Stimulated activated CD4-positive, alpha-beta T cell treated with anti-CD3 and anti-CD28 coated beads, Interleukin-15, amount 100 ng/mL, for 48 hours (primary cell): Measurements from ENCODE around the gene ZSCAN5B.
"Not testable (repeated sequence)": the region's sequence is repeated elsewhere in the genome, so short reads cannot be mapped to it uniquely, and the experiment has no call there.

Experiments
- DNase-seq, 2 donors: peaks; one replicate each; pipeline ENCODE4 v3.0.0-alpha.2; 2020; ENCODE audit warnings: low read depth in 2 of 2

ZSCAN5B gene

DNA sequence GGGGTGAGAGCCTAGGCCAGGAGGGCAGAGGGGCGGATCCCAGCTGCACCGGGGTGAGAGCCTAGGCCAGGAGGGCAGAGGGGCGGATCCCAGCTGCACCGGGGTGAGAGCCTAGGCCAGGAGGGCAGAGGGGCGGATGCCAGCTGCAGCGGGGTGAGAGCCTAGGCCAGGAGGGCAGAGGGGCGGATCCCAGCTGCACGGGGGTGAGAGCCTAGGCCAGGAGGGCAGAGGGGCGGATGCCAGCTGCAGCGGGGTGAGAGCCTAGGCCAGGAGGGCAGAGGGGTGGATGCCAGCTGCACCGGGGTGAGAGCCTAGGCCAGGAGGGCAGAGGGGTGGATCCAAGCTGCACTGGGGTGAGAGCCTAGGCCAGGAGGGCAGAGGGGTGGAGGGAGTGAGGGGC lies 21.3 kb downstream of the ZSCAN5B start:
- DNase-seq, result not testable (repeated sequence)

DNA sequence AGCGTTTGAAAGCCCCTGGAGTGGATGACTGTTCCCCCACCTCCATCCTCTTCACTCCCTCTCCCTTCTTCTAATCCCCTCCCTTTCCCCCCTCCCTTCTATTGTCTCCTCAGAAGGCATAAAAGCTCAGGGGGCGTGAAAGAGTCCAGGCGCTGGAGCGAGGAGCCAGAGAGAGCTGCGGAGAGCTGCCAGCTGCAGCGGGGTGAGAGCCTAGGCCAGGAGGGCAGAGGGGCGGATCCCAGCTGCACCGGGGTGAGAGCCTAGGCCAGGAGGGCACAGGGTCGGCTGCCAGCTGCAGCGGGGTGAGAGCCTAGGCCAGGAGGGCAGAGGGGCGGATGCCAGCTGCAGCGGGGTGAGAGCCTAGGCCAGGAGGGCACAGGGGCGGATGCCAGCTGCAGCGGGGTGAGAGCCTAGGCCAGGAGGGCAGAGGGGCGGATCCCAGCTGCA lies 21.7 kb downstream of the ZSCAN5B start, which contains the start of gene GALP:
Gene GALP, plus strand, starts transcription at position 148 of the 447 bp plus-strand sequence. CDS start 1,101 bp downstream, outside the sequence.
- not testable (repeated sequence) for DNase-seq

DNA sequence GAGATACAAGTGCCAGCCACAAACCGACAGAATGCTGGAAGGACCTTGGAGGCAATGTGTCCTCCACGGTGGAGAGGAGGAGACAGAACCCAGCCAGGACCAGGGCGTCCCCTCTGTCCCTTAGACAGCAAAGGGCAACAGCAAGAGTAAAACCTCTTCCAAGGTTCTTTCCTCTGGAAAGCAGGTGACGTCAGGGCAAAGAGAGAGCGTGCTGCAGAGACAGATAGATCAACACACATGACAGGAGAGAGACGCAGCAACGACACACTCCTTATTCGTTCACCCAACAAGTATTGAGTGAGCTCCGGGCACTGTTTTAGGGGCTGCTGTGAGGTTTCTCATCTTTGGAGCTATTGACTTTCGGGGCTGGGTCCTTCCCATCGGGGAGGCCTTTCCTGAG lies 23.0 kb downstream of the ZSCAN5B start:
- DNase-seq, result no peak

DNA sequence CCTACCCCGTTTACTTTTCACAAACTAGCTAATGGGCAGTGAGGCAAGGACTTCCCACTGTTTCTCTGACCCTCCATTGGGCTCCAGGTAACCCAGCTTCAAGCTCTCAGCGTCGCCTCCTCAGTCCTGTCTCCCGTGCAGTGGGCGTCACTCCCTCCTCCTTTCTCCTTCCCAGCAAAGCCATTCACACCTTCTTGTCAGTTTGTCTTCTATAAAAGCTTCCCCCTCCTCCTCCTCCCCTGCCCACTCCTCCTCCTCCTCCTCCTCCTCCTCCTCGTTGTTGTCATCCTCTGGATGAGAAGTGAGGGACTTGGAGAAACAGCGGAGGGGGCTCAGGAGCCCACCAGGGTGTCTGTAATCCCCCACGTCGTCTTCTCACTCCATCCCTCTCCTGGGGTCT lies 23.5 kb downstream of the ZSCAN5B start:
- no peak for DNase-seq

DNA sequence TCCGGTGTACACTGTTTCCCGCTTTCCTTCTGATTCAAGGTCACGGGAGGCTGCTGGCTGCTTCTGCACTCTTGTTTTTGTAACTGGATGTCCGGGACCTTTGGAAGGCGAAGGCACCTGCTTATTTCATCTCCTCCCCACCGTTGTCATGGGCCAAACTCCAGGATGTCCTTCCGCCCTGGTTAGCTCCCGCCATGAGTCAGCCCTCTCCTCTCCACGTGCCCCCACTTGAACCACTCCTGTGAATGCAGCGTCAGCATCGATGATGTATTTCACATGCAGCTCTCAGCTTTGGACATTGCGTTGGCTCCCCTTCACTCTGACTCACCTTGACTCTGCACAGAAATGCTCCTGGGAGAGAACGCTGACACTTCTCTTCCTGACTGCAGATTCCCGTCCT lies 27.3 kb downstream of the ZSCAN5B start:
- no peak for DNase-seq

DNA sequence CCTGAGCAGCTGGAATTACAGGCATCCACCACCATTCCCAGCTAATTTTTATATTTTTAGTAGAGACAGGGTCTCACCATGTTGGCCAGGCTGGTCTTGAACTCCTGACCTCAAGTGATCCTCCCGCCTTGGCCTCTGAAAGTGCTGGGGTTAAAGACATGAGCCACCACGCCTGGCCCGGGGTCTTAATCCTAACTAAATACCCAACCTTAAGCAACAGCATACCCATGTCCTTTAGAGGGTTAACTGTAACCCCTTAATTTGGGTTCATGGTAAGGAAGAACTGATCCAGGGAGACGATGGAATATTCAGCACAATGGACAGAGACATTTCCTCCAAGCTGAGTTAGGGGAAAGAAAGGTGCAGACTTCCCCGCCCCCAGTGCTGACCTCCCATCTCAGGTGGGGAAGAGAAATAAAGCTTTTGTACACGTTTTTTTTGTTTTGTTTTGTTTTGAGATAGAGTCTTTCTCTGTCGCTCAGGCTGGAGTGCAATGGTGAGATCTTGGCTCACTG lies 30.5 kb downstream of the ZSCAN5B start:
- DNase-seq, result no peak

DNA sequence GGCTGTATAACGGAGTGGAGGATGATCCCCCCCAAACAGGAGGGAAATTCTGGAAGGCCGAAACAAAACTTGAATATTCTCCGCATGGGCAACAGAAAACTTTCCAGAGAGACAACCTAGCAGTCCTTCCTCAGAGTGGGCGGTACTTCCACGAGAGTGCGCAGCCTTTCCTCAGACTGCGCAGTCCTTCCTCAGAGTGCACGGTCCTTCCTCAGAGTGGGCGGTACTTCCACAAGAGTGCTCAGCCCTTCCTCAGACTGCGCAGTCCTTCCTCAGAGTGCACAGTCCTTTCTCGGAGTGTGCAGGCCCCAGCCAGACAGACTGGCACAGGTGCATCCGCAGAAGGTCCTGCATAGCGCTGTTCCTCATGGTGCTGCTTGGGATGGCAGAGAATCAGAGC lies 34.5 kb downstream of the ZSCAN5B start:
- no peak for DNase-seq

DNA sequence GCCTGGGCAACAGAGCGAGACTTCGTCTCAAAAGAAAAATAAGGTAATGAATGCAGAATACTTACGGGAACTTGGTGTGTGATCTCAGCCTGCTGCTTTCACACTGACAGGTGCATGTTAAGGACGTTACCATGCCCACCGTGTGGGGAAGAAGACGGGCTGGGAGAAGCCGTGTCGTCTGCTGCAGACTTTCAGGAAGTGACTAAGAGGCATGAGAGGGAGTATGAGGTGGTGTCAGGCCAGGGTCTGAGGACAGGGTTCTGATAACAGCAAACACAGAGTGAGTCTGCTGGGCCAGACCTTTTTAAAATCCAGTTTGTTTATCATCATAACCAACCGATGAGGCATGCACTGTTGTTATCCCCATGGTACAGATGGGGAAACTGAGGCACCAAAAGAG lies 35.3 kb downstream of the ZSCAN5B start:
- DNase-seq, result peak in 1 of 2 donors; percentile 22

DNA sequence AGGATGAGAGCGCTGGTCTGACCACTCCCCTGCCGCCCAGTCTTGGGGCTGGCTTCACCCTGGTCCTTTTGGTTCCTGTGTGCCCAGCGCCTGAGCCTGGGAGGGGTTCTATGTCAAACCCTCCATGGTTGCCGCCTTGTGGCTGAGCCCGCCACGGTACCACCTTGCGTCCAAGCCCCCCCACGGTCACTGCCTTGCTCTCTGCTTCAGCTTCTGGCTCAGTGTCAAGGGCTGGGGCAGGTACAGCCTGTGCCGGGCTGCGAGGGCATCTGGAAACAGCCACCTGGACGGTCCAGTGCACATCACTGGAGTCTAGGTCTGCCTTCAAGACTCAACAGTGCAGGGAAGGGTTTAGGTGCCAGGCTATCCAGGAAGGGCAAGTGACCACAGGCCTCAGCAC lies 36.0 kb downstream of the ZSCAN5B start:
- DNase-seq, result no peak

DNA sequence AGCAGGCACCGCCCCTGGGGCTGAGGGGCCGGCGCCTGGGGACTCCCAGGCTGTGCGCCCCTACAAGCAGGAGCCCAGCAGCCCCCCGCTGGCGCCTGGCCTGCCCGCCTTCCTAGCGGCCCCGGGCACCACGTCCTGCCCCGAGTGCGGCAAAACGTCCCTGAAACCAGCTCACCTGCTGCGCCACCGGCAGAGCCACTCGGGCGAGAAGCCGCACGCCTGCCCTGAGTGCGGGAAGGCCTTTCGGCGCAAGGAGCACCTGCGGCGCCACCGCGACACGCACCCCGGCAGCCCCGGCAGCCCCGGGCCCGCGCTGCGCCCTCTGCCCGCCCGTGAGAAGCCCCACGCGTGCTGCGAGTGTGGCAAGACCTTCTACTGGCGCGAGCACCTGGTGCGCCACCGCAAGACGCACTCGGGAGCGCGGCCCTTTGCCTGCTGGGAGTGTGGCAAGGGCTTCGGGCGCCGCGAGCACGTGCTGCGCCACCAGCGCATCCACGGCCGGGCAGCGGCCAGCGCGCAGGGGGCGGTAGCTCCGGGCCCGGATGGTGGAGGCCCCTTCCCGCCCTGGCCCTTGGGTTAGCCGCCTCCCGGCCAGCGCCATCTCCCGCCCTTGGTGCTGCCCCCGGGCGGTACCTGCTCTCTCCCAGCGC lies 37.8 kb downstream of the ZSCAN5B start:
- DNase-seq, result no peak

DNA sequence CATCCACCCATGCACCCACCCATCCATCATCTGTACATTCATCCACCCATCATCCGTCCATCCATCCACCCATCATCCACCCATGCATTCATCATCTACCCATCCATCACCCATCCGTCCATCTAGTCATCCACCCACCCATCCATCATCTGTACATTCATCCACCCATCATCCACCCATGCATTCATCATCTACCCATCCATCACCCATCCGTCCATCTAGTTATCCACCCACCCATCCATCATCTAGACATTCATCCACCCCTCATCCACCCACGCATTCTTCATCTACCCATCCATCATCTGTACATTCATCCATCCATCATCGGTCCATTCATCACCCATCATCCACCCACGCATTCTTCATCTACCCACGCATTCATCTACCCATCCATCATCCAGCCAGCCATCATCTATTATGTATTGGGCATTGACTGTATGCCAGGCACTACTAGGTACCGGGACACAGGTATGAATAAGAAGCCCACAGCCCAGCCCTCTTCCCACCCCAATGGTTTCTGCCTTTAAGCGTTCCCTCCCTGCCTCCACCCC lies 38.5 kb downstream of the ZSCAN5B start:
- no peak for DNase-seq

DNA sequence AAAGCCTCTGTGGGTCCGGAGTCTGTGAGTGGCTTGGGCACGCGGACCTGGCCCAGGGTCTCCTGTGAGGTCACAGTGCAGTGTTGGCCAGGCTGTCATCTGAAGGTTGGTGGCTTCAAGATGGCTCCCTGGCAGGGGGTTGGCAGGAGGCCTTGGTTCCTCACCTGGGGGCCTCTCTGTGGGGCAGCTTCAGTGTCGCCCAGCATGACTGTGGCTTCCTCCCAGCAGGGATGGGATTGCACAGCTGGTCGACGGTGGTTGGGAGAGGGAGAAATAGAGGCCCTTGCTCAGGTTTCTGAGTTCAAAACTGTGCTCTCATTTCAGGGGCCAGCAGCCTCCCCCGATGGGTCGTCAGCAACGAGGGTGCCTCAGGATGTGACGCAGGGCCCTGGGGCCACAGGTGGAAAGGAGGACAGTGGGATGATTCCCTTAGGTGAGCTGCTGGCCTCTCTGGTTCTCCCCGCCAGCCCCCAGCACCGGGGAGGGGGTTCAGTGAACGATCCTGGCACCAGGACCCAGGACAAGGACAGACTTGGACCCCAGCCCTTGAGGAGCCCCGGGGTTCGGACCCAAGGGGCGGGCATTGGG lies 39.3 kb downstream of the ZSCAN5B start:
- no peak for DNase-seq

DNA sequence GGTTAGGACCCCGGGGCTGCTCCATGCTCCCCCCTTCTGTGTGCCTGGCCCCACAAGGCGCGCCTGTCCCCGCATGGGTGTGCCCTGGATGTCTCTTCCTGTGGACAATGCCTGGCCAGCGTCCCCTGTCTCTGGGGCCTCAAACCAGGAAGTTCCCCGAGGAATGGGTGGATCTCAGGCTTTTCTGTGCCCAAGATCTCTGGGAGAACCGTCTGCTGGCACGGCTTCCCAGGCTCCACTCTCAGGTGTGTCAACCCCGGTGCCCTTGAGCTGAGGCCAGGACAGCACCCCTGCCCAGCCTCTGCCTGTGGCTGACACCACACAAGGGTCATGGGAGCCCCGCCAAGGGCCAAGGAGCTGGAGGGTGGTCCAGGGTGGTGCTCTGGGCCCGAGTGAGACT lies 40.8 kb downstream of the ZSCAN5B start:
- no peak for DNase-seq

DNA sequence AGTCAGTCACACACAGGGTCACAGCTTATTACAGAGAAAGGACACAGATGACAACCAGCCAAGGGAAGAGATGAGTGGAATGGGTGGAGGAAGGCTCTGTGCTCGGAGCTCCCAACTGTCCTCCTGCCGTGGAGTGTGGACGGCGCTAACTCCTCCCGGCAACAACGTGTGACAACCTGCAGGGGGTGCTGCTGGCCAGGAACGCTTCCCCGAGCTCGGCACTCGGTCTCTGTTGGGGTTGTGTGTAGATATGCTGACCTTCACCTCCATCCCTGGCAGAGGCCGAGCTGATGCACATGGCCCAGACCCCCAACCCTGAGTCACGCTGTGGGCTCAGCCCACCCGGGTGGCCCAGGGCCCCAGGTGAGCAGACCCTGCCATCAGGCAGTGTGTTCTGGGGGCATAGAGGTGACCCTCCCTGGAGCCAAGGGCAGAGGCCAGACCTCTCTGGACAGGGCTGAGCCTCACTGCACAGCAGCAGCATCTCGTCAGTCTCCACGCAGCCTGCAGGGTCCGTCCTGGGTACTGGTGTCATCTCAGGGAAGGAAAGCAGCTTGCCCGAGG lies 42.4 kb downstream of the ZSCAN5B start:
- DNase-seq, result no peak

DNA sequence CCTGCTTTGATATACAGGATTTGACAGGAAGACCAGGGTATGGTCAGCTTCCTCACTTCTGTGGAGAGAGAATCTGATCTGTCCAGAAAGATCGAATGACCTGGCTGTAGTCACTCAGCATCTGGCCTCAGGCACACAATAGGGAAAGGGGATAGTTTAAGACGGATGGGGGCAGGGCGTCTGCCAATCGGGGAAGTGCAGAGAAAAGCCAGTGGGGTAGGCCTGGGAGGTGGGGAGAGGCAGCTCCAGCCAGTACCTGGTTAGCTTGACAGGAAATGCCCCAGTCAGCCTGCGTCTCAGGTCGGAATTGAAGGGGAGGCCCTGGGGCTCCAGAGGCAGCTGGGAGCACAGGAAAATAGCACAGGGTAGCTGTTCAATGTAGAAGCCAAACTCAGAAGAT lies 44.1 kb downstream of the ZSCAN5B start:
- no peak for DNase-seq

DNA sequence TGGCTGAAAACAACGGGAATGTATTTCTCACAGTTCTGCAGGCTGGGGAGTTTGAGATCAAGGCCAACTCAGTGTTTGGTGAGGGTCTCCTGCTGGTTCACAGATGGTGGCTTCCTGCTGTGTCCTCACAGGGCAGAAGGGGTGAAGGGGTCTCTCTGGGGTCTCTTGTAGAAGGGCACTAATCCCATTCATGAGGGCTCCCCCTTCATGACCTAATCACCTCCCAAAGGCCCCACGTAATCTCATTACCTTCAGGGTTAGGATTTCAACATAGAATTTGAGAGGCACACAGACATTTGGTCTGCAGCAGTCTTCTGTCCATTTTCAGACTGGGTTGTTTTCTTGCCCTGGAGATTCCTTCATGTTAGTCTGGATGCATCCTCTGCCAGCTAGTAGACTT lies 44.9 kb downstream of the ZSCAN5B start:
- no peak for DNase-seq

DNA sequence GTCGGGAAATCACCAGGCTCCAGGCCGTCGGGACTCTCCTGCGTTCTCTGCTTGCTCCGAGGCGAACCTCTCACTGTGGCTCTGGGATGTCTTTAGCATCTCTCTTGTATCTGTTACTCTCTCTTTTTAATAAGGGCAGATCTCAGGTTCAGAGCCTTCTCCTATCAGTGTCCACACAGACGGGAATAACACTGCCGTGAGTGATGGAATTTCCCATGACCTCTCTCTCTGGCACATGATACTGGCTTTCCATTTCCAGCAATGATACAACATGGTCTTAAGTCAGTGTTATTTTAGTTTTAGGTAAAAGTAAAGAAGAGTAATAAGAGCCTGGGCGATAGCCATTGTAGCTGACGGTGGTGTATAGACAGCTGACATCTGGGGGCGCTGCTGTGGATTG lies 47.2 kb downstream of the ZSCAN5B start:
- DNase-seq, result no peak

DNA sequence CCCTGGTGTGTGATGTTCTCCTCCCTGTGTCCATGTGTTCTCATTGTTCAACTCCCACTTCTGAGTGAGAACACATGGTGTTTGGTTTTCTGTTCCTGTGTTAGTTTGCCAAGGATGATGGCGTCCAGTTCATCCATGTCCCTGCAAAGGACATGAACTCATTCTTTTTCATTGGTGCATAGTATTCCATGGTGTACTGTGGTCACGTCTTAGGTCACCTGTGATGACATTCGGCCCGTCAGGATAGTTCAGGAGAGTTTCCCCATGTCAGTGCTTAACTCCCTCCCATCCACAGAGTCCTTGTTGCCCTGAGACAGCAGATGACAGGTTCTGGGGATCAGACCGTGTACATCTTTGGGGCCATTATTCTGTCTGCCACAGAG lies 47.9 kb downstream of the ZSCAN5B start:
- DNase-seq, result no peak

DNA sequence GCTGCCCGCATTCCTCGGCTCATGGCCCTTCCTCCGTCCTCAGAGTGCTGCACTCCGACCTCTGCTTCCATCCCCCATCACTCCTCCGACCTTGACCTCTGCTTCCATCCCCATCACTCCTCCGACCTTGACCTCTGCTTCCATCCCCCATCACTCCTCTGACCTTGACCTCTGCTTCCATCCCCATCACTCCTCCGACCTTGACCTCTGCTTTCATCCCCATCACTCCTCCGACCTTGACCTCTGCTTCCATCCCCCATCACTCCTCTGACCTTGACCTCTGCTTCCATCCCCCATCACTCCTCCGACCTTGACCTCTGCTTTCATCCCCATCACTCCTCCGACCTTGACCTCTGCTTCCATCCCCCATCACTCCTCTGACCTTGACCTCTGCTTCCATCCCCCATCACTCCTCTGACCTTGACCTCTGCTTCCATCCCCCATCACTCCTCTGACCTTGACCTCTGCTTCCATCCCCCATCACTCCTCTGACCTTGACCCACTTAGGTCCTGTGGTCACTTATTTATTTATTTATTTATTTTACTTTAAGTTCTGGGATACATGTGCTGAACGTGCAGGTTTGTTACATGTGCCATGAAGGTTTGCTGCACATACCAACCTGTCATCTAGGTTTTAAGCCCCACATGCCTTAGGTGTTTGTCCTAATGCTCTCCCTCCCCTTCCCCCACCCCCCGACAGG lies 48.5 kb downstream of the ZSCAN5B start:
- DNase-seq, result not testable (repeated sequence)

DNA sequence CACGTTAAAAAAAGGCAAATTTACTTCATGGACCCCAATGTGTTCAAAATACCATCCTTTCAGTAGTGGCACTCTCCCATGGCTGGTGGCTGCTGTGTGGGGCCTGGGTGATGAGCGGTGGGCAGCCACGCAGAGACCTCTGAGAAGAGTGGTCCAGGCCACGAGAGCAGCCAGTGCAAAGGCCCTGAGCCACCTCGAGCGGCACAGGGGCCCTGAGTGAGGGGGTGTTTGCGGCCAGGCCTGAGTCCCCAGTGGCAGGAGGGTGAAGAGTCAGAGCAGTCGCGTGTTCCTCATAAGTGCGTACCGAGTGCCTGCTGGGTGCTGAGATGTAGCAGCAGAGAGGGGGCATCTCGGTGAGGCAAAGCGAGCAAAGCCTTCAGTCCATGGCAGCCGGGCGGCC lies 49.5 kb downstream of the ZSCAN5B start:
- no peak for DNase-seq

DNA sequence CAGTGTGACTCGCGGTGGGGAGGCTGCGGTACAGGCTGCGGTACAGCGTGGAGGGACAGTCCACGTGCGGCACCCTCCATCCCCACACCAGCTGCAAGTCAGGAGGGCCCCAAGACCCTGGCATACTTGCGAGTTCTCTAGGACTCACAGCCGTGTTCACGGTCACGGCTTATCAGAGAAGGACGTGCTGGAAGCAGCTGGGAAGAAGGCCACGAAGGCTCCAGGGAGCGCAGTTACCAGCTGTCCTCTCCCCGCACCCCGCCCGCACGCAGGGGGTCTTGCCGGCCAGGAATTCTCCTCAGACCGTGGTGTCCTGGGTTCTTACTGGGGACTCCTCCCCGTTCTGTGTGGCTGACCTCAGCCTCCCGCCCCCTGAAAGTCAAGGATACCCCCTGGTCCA lies 50.3 kb downstream of the ZSCAN5B start:
- DNase-seq, result no peak

DNA sequence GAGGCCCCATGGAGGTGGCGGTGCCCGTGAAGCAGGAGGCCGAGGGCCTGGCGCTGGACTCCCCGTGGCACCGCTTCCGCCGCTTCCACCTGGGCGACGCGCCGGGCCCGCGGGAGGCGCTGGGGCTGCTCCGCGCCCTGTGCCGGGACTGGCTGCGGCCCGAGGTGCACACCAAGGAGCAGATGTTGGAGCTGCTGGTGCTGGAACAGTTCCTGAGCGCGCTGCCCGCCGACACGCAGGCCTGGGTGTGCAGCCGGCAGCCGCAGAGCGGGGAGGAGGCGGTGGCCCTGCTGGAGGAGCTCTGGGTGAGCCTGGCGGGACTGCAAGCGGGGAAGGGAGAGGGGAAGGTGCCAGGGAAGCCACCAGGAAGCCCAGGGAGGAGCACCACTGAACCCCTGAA lies 50.7 kb downstream of the ZSCAN5B start:
- no peak for DNase-seq
